NT2/D1 (cell line): ENCODE data around the gene WDR59.

Source experiments
- YY1 ChIP-seq: IDR thresholded peaks from 2 replicates; pipeline ENCODE4 v1.6.1; 2011; ENCODE audit not compliant: insufficient read length, insufficient read depth
- ZNF274 ChIP-seq: IDR thresholded peaks from 2 replicates; pipeline ENCODE4 v1.6.1; 2011; ENCODE audit warnings: mild to moderate bottlenecking, low read depth, low read length

GRCh38 chr16:74991593-74992403 is 6.9 kb upstream of the WDR59 start:
- TF ChIP-seq ZNF274 (no peak), YY1 (no peak)
